Forelimb muscle (tissue), 1 donor: ENCODE data around the gene PCYOX1L. TPM values are rescaled to one million over a fixed set of nuclear protein-coding genes. Genes with fewer than 3 reads are reported as not detected.

ENCODE experiments used
- DNase-seq: peaks from one replicate; pipeline ENCODE4 v3.0.0-alpha.2; 2013; ENCODE audit warnings: low read depth
- polyA plus RNA-seq: library from polyadenylated mRNA; unstranded; fragments of 120-200 nt; gene quantifications from one replicate; pipeline ENCODE4 v1.2.1, GENCODE V29; 2013; ENCODE audit not compliant: insufficient read length

The PCYOX1L gene
- polyA plus RNA-seq, 1 donor = 9.1 TPM

- DNase-seq = no peak
Measured at GRCh38 chr5:149337736-149338135, 20.1 kb upstream of the PCYOX1L start.

- no peak for DNase-seq
Measured at GRCh38 chr5:149338364-149338763, 19.5 kb upstream of the PCYOX1L start.

GRCh38 chr5:149340920-149341319 lies 16.9 kb upstream of the PCYOX1L start:
- DNase-seq = no peak

GRCh38 chr5:149341876-149342275 lies 16.0 kb upstream of the PCYOX1L start:
- no peak for DNase-seq

DNA sequence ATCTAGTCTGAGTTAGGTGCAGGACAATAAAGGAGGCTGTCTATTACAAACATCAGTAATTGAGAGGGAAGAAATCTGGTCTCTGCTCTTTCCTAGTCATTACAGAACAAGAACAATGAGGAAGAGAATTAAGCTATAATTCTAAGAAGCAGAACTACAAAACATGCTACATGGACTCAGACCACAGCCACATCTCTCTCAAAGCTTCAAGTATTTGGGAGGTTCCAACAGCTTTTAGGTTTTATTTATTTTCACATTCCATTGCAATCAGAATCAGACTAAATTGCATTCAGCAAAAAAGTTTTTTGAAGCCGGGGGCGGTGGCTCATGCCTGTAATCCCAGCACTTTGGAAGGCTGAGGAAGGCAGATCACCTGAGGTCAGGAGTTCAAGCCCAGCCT lies 13.7 kb upstream of the PCYOX1L start:
- DNase-seq = no peak

DNA sequence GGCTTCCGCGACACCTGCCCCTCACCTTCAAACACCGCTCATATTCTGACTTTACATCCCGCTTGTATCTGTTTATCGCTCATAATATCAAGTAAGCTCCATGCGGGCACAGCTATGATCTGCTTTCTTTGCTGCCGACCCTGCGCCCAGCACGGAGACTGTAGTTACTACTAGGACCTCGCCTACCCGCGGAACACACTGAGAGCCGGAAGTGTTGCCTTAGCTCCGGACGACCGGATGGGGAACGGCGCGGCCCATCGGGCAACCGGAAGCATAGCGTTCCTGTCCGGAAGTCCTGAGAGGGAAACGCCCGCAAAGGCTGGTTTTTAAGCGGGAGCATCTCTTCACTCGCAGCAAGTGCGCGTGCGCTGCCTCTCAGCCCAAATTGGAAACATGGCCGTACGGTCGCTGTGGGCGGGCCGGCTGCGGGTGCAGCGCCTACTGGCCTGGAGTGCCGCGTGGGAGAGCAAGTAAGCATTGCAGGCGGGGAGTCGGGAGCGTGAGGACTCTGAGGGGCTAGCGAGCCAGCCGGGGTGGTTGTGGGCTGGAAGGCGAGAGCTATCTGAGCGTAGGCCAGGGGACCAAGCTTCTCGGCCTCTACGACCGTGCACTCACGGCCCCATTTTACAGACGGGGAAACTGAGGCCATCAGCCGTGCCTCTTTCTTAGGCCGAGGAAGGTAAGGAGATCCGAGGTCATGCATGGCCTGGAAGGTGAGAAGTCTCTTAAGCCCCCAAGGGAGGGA lies 12.5 kb upstream of the PCYOX1L start, which contains the start of gene GRPEL2:
TSS of gene GRPEL2 (plus strand) at position 353 of the 745 bp plus-strand sequence. CDS start at position 394, 41 bp downstream.
- DNase-seq = peak; percentile 94

DNA sequence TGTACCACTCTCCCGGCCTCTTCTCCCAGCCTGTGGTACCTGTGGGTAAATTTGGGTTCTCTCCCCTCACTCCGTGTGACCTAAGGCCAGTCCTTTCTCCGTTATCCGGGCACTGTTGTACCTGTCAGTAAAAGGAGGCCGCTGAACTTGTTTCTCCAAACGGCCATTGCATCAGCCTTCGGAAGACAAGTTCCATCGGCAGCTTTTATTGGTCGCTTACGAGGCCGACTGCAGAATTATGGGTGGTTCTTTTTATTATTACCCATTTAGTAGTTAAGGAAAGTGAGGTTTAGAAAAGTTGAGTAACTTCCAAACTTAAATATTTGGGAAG lies 12.0 kb upstream of the PCYOX1L start:
- DNase-seq = no peak

DNA sequence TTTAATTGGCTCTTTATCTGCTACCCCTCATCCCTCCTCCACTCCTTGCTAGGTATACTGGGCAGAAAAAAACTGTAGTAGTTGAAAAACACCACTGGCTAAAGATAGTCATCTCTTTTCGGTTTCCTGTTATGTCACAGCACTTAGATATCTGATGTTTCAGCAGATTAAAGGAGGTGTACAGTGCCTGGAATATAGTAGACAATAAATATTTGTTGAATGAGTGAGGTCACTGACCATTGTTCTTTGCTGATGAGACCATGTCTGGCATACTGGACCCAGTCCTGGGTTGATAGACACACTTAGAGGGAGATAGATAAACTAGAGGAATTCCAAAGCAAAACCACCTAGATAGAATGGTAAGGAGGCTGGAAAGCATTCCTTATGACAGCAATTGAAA lies 9.3 kb upstream of the PCYOX1L start:
- DNase-seq = no peak

- DNase-seq = no peak
Measured at GRCh38 chr5:149349382-149349781, 8.5 kb upstream of the PCYOX1L start.

GRCh38 chr5:149352169-149352568 lies 5.7 kb upstream of the PCYOX1L start:
- no peak for DNase-seq

DNA sequence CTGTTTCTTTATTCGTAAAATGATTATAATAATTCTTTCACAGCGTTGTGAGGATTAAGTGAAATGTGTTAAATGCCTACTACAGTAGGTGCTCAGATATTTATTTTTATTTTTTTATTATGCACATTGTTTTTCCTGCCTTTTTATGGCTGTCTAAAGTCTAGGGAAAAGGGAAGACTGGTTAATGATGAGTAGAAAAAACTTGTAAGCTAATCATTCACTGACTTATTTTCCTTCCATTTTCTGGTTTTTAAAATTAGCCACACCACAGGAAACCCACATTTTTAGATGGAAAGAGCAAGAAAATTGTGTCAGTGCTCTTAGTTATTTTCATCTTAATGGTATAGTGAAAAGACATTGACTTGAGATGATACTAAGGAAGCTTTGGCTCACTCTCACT lies 3.9 kb upstream of the PCYOX1L start:
- no peak for DNase-seq

- DNase-seq = no peak
Measured at GRCh38 chr5:149355688-149356087, 2.2 kb upstream of the PCYOX1L start.

GRCh38 chr5:149356391-149356790 lies 1.5 kb upstream of the PCYOX1L start:
- DNase-seq = no peak

GRCh38 chr5:149358294-149358651 lies 427 bp downstream of the PCYOX1L start:
- no peak for DNase-seq

DNA sequence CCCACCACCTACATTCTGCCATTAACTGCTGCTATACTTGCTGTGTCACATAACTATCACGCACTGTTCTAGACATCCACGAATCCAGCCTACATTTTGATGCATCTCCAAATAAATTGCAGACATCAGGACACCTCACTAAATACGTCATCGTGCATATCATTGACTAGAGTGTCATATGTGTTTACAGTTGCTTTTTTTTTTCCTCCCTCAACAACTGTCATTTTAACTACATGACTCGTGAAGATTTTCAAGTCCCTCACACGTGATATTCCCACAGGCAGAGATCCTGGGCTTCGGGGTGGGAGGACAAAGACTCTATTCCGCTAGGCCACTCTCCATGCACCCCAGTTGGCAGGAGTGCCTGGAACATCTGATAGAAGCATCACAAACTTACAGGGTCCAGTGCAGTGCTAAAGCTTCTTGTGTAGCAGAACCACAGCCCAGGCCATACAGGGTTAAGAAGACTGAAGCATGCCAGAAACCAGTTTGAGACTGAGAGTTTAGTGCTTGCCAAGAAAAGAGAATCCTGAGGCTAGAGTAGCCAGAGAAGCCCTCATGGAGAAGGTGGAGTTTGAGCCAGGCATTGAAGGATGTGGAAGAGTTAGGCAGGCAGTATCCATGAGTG lies 1.1 kb downstream of the PCYOX1L start:
- DNase-seq = no peak

GRCh38 chr5:149360272-149360671 lies 2.4 kb downstream of the PCYOX1L start:
- DNase-seq = no peak

- no peak for DNase-seq
Measured at GRCh38 chr5:149362541-149362940, 4.7 kb downstream of the PCYOX1L start.

DNA sequence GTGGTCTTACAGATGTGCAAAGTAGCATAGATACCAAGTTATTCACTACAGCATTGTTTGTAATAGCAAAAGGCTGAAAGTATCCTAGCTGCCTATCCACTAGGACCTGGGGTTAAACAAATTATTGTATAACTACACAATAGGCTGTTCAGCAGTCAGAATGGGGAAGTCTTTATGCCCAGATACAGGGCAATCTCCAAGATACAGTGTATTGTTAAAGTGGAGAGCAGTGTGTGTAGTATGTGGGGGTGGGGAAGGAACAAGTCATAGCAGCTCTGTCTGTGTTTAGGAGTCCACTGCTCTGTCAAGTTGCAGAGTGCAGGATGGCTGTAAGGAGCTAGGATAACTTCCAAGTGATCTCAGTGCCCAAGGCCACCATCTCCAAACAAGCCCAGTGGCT lies 5.5 kb downstream of the PCYOX1L start:
- no peak for DNase-seq

DNA sequence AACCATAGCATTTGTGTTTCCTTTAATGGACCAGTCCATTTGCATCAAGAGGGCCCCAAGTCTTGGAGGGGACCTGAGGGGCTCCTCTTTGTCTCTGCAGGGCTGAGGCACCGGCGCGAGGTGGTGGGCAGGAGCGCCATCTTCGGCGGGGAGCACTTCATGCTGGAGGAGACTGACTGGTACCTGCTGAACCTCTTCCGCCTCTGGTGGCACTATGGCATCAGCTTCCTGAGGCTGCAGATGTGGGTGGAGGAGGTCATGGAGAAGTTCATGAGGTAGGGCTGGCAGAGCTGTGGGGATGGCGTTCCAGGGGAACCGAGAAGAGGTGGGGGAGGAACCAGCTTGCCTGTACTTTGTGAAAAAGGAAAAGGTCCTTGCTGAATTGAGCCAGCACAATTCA lies 6.1 kb downstream of the PCYOX1L start:
- no peak for DNase-seq

DNA sequence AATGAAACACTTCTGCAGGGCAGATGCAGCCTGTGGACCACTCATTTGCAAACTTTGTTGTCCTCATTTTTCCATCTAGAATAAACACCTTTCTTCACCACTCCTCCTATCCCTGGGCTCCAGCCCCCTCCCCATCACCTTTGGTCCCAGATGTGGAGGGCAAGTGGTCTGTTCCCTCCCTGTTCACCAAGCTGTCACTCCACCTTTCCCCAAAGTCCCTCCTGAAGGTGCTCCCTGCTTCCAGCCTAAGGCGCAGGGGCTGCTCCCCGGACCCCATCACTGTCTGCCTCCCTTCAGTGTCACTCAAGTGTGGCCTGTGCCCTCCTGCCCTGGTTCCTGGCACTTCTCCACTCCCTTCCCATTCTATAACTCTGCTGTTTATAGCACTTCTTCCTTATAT lies 6.9 kb downstream of the PCYOX1L start:
- DNase-seq = no peak

GRCh38 chr5:149365418-149365817 lies 7.6 kb downstream of the PCYOX1L start:
- no peak for DNase-seq

DNA sequence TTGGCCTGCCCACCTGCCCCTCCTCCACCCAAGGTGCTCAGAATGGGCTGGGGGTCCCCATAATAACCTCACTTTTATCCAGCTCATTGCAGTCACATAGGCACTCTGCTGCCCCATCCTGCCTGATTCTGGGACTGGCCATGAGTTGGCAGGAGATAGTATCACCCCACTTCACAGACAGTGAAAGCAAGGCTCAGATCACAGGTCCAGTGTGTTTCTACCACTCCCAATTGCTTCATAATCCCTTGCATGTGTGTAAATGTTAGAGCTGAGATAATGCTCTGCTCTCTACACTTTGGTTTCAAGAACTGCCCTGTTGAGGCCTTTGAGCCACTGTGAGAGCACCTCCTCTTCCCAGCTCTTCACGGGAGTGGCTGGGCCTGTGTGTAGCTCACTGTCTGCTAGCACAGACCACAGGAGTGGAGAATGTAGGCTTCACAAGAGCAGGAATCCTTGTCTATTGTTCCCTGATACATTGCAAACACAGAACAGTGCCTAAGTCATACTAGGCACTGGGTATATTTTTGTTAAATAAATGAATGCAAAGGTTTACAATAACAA lies 8.4 kb downstream of the PCYOX1L start:
- no peak for DNase-seq

DNA sequence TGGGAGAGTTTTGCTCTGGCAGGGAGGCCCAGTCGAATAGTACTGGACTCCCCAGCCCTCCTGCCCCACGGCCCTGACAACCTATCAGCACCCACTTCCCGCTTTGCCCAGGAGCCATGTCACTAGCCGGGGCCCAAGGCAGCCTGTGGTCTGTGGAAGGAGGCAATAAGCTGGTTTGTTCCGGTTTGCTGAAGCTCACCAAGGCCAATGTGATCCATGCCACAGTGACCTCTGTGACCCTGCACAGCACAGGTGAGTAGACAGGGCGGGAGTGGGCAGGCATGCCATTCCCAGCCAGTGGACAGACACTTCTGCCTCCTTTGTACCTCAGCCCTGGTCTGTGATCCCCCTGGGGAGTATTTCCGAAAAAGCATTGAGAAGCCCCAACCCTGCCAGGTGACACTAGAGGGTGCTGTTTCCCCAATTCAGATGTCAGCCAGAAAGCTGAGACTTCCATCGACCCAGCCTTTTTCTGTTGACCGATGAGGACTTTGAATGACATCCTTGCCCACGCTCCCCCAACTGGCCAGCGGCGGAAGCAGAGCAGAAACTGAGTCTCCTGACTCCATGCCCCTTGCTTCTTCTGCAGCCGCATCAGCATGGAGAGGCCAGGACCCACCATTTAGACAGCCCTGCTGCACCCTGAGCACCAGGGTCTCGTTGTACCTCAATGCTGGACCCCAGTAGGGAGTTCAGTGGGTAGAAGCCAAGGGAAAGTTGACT lies 9.6 kb downstream of the PCYOX1L start:
- no peak for DNase-seq
